Lung (tissue), 12 donors: ENCODE results near the gene SFSWAP. TPM values are rescaled to one million over a fixed set of nuclear protein-coding genes. Genes with fewer than 3 reads are reported as not detected.
A peak's percentile ranks its signal among the peaks of the same experiment; 100 is the strongest.

ENCODE experiments used
- ATAC-seq: fragments of 200-7000 bp; cut with Tn5 transposase; one replicate; pipeline ENCODE4 v1.9.1; 2020; ENCODE audit warnings: moderate number of reproducible peaks; ENCODE audit not compliant: insufficient read depth, low FRiP score
- DNase-seq, 3 donors: peaks; one replicate each; pipeline ENCODE4 v3.0.0-alpha.2; 2013 to 2017
- H3K27ac ChIP-seq, 2 donors: one replicate each; pipeline ENCODE4 v1.5.1; 2013; ENCODE audit warnings: mild to moderate bottlenecking in 2 of 2, moderate library complexity in 2 of 2, control low read depth in 1 of 2, inconsistent platforms in 1 of 2, low read depth in 1 of 2, low read length in 1 of 2
- H3K27me3 ChIP-seq, 3 donors: one replicate each; pipeline ENCODE4 v1.5.1; 2013; ENCODE audit warnings: low read length in 2 of 3; ENCODE audit not compliant: control insufficient read depth in 3 of 3, insufficient read depth in 3 of 3
- H3K36me3 ChIP-seq, 4 donors: one replicate each; pipeline ENCODE4 v1.5.1; 2013; ENCODE audit warnings: low read length in 4 of 4, mild to moderate bottlenecking in 1 of 4, moderate library complexity in 1 of 4; ENCODE audit not compliant: control insufficient read depth in 4 of 4, insufficient read depth in 4 of 4
- H3K4me1 ChIP-seq, 5 donors: one replicate each; pipeline ENCODE4 v1.5.1; 2013; ENCODE audit warnings: low read length in 5 of 5, mild to moderate bottlenecking in 2 of 5, moderate library complexity in 1 of 5; ENCODE audit not compliant: control insufficient read depth in 5 of 5, insufficient read depth in 5 of 5
- H3K4me3 ChIP-seq: one replicate; pipeline ENCODE4 v1.5.1; 2013; ENCODE audit warnings: mild to moderate bottlenecking, control low read depth, moderate library complexity
- H3K9ac ChIP-seq, 2 donors: one replicate each; pipeline ENCODE4 v1.5.1; 2013; ENCODE audit warnings: low read length in 2 of 2, control low read depth in 1 of 2; ENCODE audit not compliant: insufficient read depth in 1 of 2
- H3K9me3 ChIP-seq, 4 donors: one replicate each; pipeline ENCODE4 v1.5.1; 2013; ENCODE audit warnings: low read length in 3 of 4, mild to moderate bottlenecking in 1 of 4, moderate library complexity in 1 of 4; ENCODE audit not compliant: control insufficient read depth in 4 of 4, insufficient read depth in 3 of 4
- CTCF ChIP-seq: IDR thresholded peaks from 2 replicates; pipeline ENCODE4 v1.5.1; 2012; ENCODE audit warnings: mild to moderate bottlenecking; ENCODE audit errors: control extremely low read depth, extremely low read depth
- WGBS, 2 donors: extraction: QIAGEN DNeasy Blood & Tissue Kit; methylation state at CpG; one replicate each; pipeline ENCODE4 v1.1.7; 2013; 5-methylcytosine and 5-hydroxymethylcytosine counted together
- polyA plus RNA-seq, 2 donors: library from polyadenylated mRNA; stranded (reverse); fragments of 200-250 nt; gene quantifications; one replicate each; pipeline ENCODE4 v1.2.1, GENCODE V29; 2013
- total RNA-seq, 2 donors: library from RNA; depleted of rRNA in 1 of 2; stranded (reverse); fragments of >200 nt in 1 of 2; gene quantifications; one replicate each; pipeline ENCODE4 v1.2.1, GENCODE V29; 2014 to 2021
- donor health status: control.
- donor health status: control.
- donor health status: Bipolar disorder and iron deficiency.
- donor health status: healthy.
- donor health status: DM: yes; HTN: yes; CAD: no.

Gene SFSWAP
- total and polyA plus RNA-seq, 4 donors, result 23.3 to 49.9 (median 40.0) TPM

GRCh38 chr12:131773582-131774221 is 62.8 kb downstream of the SFSWAP start:
- no peak overlapping the region for H3K27ac ChIP-seq
- no peak for TF ChIP-seq CTCF
- peaks cover 17 to 54% (median 29%) of the 10 kb centered on the region in 4 donors for H3K36me3 ChIP-seq
- DNase-seq (peak in 2 of 3 donors; percentile 23 to 26), ATAC-seq (no peak)
- no peaks in the 10 kb centered on the region for H3K9me3 ChIP-seq
- H3K4me3 ChIP-seq, result no peak overlapping the region
- 53 to 74% methylated on average over 15 of the region's 15 CpGs for WGBS, 2 donors
- H3K4me1 ChIP-seq, result no peaks in the 10 kb centered on the region
- no peaks in the 10 kb centered on the region for H3K27me3 ChIP-seq
- H3K9ac ChIP-seq, result no peak overlapping the region

GRCh38 chr12:131774576-131775391 is 63.9 kb downstream of the SFSWAP start:
- DNase-seq (no peak), ATAC-seq (no peak)
- WGBS, 2 donors, result 75 to 84% methylated on average over 17 of the region's 17 CpGs
- Histone ChIP-seq H3K27me3 (no peaks in the 10 kb centered on the region), H3K4me1 (no peaks in the 10 kb centered on the region), H3K9me3 (no peaks in the 10 kb centered on the region), H3K4me3 (no peak overlapping the region), H3K9ac (no peak overlapping the region), H3K36me3 (peaks cover 25 to 56% (median 28%) of the 10 kb centered on the region in 4 donors), H3K27ac (no peak overlapping the region)
- TF ChIP-seq CTCF, result no peak

GRCh38 chr12:131775392-131776236 is 64.7 kb downstream of the SFSWAP start:
- Histone ChIP-seq H3K9me3 (no peaks in the 10 kb centered on the region), H3K4me1 (no peaks in the 10 kb centered on the region), H3K9ac (no peak overlapping the region), H3K4me3 (no peak overlapping the region), H3K36me3 (peaks cover 25 to 54% (median 32%) of the 10 kb centered on the region in 4 donors), H3K27ac (no peak overlapping the region), H3K27me3 (no peaks in the 10 kb centered on the region)
- ATAC-seq, result no peak
- 80 to 84% methylated on average over 17 of the region's 17 CpGs for WGBS, 2 donors
- TF ChIP-seq CTCF, result no peak
- DNase-seq, result no peak
